Ishikawa (cell line): ENCODE measurements around the gene RHOU.

ENCODE experiments used
- CEBPB ChIP-seq: IDR thresholded peaks from 2 replicates; pipeline ENCODE4 v1.6.1; 2012
- EGR1 ChIP-seq: IDR thresholded peaks from 2 replicates; pipeline ENCODE4 v1.6.1; 2012
- RAD21 ChIP-seq: IDR thresholded peaks from 2 replicates; pipeline ENCODE4 v1.6.1; 2012; ENCODE audit warnings: low read depth
- REST ChIP-seq: IDR thresholded peaks from 2 replicates; pipeline ENCODE4 v1.6.1; 2012; ENCODE audit warnings: low read depth, mild to moderate bottlenecking
- TAF1 ChIP-seq: IDR thresholded peaks from 2 replicates; pipeline ENCODE4 v1.6.1; 2012; ENCODE audit warnings: low read depth, mild to moderate bottlenecking
- TF ChIP-seq, protein P1 (sequence below): IDR thresholded peaks from 2 replicates; pipeline ENCODE4 v1.6.1; 2012

DNA sequence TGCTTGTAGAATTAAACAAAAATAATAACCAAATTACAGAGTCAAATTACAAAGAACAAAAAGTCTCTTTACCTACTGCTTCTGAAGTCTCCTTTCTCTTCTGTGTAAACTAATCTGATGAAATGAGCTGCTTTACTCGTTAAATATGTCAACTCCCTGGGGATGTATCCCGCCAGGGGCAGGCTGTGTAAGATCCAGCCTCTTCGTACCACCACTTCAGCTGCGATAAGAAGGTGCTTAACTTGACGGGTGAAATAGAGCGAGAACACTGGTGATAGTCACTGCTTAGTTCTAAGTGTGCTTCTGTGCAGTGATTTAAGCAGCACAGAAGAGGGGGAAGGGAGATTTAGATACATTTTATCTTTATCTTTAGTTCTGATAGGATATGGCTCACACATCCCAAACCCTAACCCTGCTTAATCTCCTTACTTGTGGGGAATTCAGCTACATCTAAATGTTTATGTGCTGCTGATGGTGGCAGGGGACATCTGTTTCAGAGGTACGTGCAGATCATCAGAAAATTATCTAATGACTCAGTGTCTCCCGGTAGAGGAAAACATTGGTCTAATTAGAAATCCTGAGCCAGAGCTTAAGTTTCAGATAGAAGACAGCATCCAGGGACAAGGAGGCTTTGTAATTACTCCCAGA lies 46.0 kb downstream of the RHOU start:
- TF ChIP-seq, protein P1, sequence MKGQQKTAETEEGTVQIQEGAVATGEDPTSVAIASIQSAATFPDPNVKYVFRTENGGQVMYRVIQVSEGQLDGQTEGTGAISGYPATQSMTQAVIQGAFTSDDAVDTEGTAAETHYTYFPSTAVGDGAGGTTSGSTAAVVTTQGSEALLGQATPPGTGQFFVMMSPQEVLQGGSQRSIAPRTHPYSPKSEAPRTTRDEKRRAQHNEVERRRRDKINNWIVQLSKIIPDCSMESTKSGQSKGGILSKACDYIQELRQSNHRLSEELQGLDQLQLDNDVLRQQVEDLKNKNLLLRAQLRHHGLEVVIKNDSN = no peak
- TF ChIP-seq CEBPB (no peak), TAF1 (no peak), REST (no peak), EGR1 (no peak), RAD21 (no peak)
